Activated T-cell treated with anti-CD3 and anti-CD28 coated beads for 4 hours (primary cell): ENCODE measurements around the gene TUT7.

ENCODE experiments used
- DNase-seq: peaks from one replicate; pipeline ENCODE4 v3.0.0-alpha.2; 2020

The TUT7 gene

DNA sequence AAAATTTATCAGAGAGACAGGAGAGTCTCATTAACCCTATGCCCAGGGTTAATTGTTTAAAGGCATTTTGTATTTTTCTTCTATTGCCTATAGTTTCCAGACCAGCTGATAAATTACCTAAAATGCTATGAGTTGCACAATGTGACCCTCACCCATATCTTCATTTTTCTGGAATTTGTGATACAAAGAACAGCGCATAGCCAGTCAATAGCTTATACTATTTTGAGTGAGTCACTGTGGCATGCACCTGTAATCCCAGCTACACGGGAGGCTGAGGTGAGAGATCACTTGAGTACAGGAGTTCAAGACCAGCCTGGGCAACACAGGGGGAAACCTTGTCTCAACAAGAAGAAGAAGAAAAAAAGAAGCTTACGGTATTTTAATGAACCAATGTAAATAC, 97.6 kb downstream of the TUT7 start:
- no peak for DNase-seq

DNA sequence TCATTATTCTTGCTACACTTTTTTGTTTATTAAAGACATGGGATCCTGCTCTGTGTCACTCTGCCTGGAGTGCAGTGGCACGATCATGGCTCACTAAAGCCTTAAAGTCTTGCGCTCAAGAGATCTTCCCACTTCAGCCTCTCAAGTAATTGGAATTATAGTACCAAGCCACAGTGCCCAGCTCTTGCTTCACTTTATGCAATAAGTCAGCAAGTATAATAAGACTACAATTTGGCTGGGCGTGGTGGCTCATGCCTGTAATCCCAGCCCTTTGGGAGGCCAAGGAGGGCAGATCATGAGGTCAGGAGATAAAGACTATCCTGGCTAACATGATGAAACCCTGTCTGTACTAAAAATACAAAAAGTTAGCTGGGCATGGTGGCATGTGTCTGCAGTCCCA, 100.6 kb downstream of the TUT7 start:
- DNase-seq, result no peak

DNA sequence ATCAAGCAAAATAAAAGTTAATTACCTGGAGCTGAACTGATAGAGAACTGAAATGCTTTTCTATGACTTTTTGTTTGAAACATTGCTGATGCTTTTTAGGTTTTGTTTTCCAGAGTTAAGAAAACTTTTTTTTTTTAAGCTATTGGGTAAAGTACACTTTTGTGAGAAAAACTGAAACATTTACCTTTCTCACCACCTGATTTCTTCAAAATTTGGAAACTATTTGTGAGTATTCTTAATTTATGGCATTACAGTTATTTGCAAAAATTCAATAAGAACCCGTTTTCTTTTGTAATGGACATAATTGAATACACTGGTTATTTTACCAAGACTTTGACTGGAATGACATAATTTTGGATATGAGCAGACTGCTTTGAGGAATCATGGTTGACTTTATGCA, 101.3 kb downstream of the TUT7 start:
- no peak for DNase-seq

GRCh38 chr9:86250123-86250522, 104.1 kb downstream of the TUT7 start:
- DNase-seq, result no peak

- no peak for DNase-seq
Measured at GRCh38 chr9:86248746-86249145, 105.5 kb downstream of the TUT7 start.

GRCh38 chr9:86246752-86247161, 107.5 kb downstream of the TUT7 start:
- DNase-seq, result no peak

- no peak for DNase-seq
Measured at GRCh38 chr9:86242071-86242470, 112.1 kb downstream of the TUT7 start.

DNA sequence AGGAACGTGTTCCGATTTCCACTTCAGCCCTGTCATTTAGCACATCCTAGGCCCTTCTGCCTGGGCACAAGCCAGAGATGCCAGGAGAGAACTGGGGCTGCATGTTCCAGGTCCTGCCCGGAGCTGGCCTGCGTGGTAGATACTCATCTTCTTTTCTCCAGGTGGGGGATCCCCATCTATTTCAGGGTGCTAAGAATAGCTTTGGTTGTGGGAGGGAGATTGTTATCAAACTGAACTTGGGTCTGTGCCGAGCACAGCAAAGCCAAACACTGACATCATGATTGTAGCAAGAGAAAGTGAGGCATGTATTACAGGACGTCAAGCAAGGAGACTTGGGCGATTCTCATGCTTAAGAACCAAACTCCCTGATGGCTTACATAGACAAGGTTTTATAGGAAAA, 113.0 kb downstream of the TUT7 start:
- no peak for DNase-seq

DNA sequence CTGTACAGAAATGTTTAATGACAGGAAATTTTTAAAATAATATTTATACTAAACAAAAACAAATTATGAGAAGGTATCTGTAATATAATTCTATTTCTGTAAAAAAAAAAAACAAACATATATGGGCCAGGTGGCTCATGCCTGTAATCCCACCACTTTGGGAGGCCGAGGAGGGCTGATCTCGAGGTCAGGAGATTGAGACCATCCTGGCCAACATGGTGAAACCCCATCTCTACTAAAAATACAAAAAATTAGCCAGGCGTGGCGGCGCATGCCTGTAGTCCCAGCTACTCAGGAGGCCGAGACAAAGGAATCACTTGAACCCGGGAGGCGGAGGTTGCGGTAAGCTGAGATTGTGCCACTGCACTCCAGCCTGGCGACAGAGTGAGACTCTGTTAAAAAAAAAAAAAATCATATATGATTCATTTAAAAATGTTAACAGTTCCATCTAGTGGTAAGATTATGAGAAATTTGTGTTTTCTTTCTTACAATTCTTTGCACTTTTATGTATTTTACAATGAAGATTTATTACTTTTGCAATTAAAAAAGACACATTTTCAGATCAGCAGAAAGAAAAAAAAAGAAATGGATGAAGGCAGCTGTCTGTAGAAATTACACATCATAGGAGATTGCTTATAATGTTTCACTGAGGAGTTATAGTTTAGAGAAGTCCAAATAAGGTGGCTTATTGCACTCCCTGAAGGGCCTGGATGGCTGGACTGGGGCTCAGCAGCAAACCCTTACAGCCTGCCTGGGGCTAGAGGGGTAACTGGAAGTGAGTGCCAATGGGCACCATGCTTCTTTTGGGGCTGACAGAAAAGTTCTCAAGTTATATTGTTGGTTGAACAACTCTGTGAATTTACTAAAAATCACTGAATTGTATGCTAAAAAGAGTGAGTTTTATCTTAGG, 115.1 kb downstream of the TUT7 start:
- no peak for DNase-seq
